ENCODE data around the gene ABCA4.

DNA sequence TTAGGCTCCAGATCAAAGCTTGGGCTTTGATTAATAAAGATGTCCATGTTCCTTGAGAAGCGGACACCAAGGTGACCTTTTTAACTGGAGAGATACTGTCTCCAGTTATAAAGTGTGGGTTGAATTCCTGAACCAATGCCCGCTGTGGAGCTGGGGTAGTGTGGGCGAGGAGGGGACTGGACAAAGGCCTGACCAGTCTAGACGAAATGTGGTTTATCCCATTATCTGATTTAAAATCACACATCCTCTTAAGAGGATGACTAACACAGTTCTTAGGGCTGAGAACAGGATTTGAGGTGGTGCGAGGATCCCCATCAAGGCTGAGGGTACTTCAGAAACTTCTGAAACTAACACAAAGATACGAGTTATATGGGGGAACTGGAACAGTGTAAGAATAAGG is 127.2 kb downstream of the ABCA4 start:
- TF ChIP-seq EZH2 (optimal IDR thresholded peaks at IDR 0.05; ENCODE audit: low read depth, low read length) (no peak), EZH2phosphoT487 (IDR thresholded peaks at IDR 0.05; ENCODE audit: low read length) (no peak)
